Measurements from ENCODE around the gene DCX. TPM values are rescaled to one million over a fixed set of nuclear protein-coding genes. Genes with fewer than 3 reads are reported as not detected.

Gene DCX
- total and polyA plus RNA-seq, 2 experiments from 2014 or later: 0.66 to 3.0 TPM

- no peaks in the 10 kb centered on the region for H3K9me3 Mint-ChIP-seq
- Histone ChIP-seq H3K4me3 (no peak within 1 kb of the TSS), H3K27ac (ENCODE audit: low read depth) (no peak within 1 kb of the TSS), H3K4me2 (peak within 1 kb of the TSS; percentile 46; the same call in 1 of the 2 replicates), H3K36me3 (ENCODE audit: insufficient read depth) (no peaks in the 10 kb centered on the region), H3K9me2 (ENCODE audit: insufficient read depth) (no peaks in the 10 kb centered on the region), H3K27me3 (ENCODE audit: insufficient read depth) (no peaks in the 10 kb centered on the region), H2AFZ (peak within 1 kb of the TSS; percentile 20; the same call in 1 of the 2 replicates), H3K79me2 (replicated peaks; ENCODE audit: insufficient read depth) (no peaks in the 10 kb centered on the region), H3F3A (replicated peaks; ENCODE audit: low read depth) (no peaks in the 10 kb centered on the region), H3K4me1 (ENCODE audit: insufficient read depth) (peaks cover 7% of the 10 kb centered on the region; the same call in 1 of the 2 replicates), H4K20me1 (replicated peaks; ENCODE audit: insufficient read depth) (no peaks in the 10 kb centered on the region)
- H3K27me3 Mint-ChIP-seq (ENCODE audit: insufficient read depth, low read depth, poor library complexity): peaks cover 2% of the 10 kb centered on the region
- peak; percentile 69 for DNase-seq (ENCODE audit: low spot score)
- peaks cover 21% of the 10 kb centered on the region for H3K4me1 Mint-ChIP-seq
- H3K36me3 Mint-ChIP-seq (ENCODE audit: low read depth): no peaks in the 10 kb centered on the region
- ATAC-seq: peak; percentile 93
- H3K27ac Mint-ChIP-seq: 0 out of 2 replicates have a peak within 1 kb of the TSS, but pooled peaks have one; percentile 62
- no peak for TF ChIP-seq ZNF331 (CRISPR knock-in tag; IDR thresholded peaks at IDR 0.05; ENCODE audit: low read depth)
- TF ChIP-seq POLR2AphosphoS5 (IDR thresholded peaks at IDR 0.05; ENCODE audit: low read depth): no peak
- no peak for TF ChIP-seq NANOG (IDR thresholded peaks at IDR 0.05; ENCODE audit: borderline replicate concordance)
- peak within 1 kb of the TSS; percentile 47 for H3K4me3 Mint-ChIP-seq
Measured at GRCh38 chrX:111270339-111270738, 141.7 kb downstream of the DCX start, which contains the start of gene CAPN6. Gene CAPN6 (minus strand): TSS chrX:111270483. CDS start chrX:111263936, 6,547 bp downstream.

DNA sequence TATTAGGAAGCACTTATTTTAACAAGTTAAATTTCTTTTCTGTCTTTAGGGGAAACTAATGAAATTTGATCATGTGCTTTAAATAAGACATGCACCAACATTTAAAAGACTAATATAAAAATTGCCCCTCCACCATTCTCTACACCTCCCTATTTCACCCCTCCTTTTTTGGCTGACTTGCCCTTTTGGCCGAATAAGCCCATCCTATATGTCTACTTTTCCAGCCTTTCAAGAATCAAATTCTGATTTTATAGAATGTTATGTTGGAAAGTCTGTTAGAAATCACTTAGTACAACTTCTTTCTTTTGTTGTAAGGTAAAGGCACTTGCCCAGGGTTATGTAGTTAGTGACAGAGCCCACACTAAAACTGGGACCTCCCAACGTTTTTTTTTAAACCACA is 143.5 kb downstream of the DCX start:
- H3K79me2 ChIP-seq (replicated peaks; ENCODE audit: insufficient read depth): no peaks in the 10 kb centered on the region
- ATAC-seq (no peak), DNase-seq (ENCODE audit: low spot score) (no peak)
- no peaks in the 10 kb centered on the region for H3F3A ChIP-seq (replicated peaks; ENCODE audit: low read depth)
- peaks cover 7% of the 10 kb centered on the region; the same call in 1 of the 2 replicates for H3K4me1 ChIP-seq (ENCODE audit: insufficient read depth)
- no peak overlapping the region for H3K27ac Mint-ChIP-seq
- no peaks in the 10 kb centered on the region for H3K36me3 ChIP-seq (ENCODE audit: insufficient read depth)
- H3K36me3 Mint-ChIP-seq (ENCODE audit: low read depth): no peaks in the 10 kb centered on the region
- H3K4me3 ChIP-seq: no peak overlapping the region
- no peak overlapping the region for H3K27ac ChIP-seq (ENCODE audit: low read depth)
- H2AFZ ChIP-seq: no peak overlapping the region
- no peaks in the 10 kb centered on the region for H3K27me3 ChIP-seq (ENCODE audit: insufficient read depth)
- no peak overlapping the region for H3K4me2 ChIP-seq
- no peaks in the 10 kb centered on the region for H4K20me1 ChIP-seq (replicated peaks; ENCODE audit: insufficient read depth)
- H3K27me3 Mint-ChIP-seq (ENCODE audit: insufficient read depth, low read depth, poor library complexity): peaks cover 2% of the 10 kb centered on the region
- no peaks in the 10 kb centered on the region for H3K9me2 ChIP-seq (ENCODE audit: insufficient read depth)
- no peak overlapping the region for H3K4me3 Mint-ChIP-seq
- peaks cover 21% of the 10 kb centered on the region for H3K4me1 Mint-ChIP-seq
- no peaks in the 10 kb centered on the region for H3K9me3 Mint-ChIP-seq
- TF ChIP-seq ZNF114 (CRISPR knock-in tag; IDR thresholded peaks at IDR 0.05) (no peak), REST (IDR thresholded peaks at IDR 0.05; ENCODE audit: unreplicated experiment) (no peak), CTCF (conservative IDR thresholded peaks at IDR 0.05; ENCODE audit: low read depth in 2 of 2) (no peak), STAT1 (IDR thresholded peaks at IDR 0.05; ENCODE audit: unreplicated experiment) (no peak), POLR2AphosphoS5 (IDR thresholded peaks at IDR 0.05; ENCODE audit: low read depth) (no peak), EZH2phosphoT487 (IDR thresholded peaks at IDR 0.05; ENCODE audit: unreplicated experiment) (no peak), ZNF462 (CRISPR knock-in tag; IDR thresholded peaks at IDR 0.05) (no peak), CREB1 (CRISPR knock-in tag; IDR thresholded peaks at IDR 0.05; ENCODE audit: low read depth) (no peak), ZNF331 (CRISPR knock-in tag; IDR thresholded peaks at IDR 0.05; ENCODE audit: low read depth) (no peak), JUNB (IDR thresholded peaks at IDR 0.05; ENCODE audit: unreplicated experiment) (no peak)

Data from GM23338 (cell line).